Liver (tissue), 9 donors: ENCODE results near the gene IDH3A. TPM values are rescaled to one million over a fixed set of nuclear protein-coding genes. Genes with fewer than 3 reads are reported as not detected.

Source experiments
- DNase-seq: peaks from one replicate; pipeline ENCODE4 v3.0.0-alpha.2; 2017; ENCODE audit warnings: low spot score
- H3K27ac ChIP-seq, 2 donors: one replicate each; pipeline ENCODE4 v1.7.0; 2013; ENCODE audit warnings: inconsistent platforms in 2 of 2, low read length in 2 of 2, control low read depth in 1 of 2, low read depth in 1 of 2, mild to moderate bottlenecking in 1 of 2
- H3K27me3 ChIP-seq, 4 donors: one replicate each; pipeline versions ENCODE4 v1.6.1 to v1.7.0; 2013; ENCODE audit warnings: low read length in 3 of 4, inconsistent platforms in 1 of 4, mild to moderate bottlenecking in 1 of 4, moderate library complexity in 1 of 4; ENCODE audit not compliant: control insufficient read depth in 4 of 4, insufficient read depth in 4 of 4
- H3K36me3 ChIP-seq, 4 donors: one replicate each; pipeline versions ENCODE4 v1.6.1 to v1.7.0; 2013; ENCODE audit warnings: low read length in 3 of 4, mild to moderate bottlenecking in 3 of 4, low read depth in 1 of 4, moderate library complexity in 1 of 4; ENCODE audit not compliant: control insufficient read depth in 4 of 4, insufficient read depth in 3 of 4
- H3K4me1 ChIP-seq, 4 donors: one replicate each; pipeline versions ENCODE4 v1.6.1 to v1.7.0; 2013; ENCODE audit warnings: low read length in 3 of 4, mild to moderate bottlenecking in 3 of 4, moderate library complexity in 1 of 4; ENCODE audit not compliant: control insufficient read depth in 4 of 4, insufficient read depth in 4 of 4
- H3K4me3 ChIP-seq, 3 donors: one replicate each; pipeline versions ENCODE4 v1.6.1 to v1.7.0; 2013; ENCODE audit warnings: low read length in 3 of 3, control low read depth in 1 of 3, low read depth in 1 of 3, mild to moderate bottlenecking in 1 of 3
- H3K9ac ChIP-seq, 2 donors: one replicate each; pipeline ENCODE4 v1.7.0; 2013; ENCODE audit warnings: low read length in 2 of 2, mild to moderate bottlenecking in 2 of 2, moderate library complexity in 2 of 2, control low read depth in 1 of 2, low read depth in 1 of 2
- H3K9me3 ChIP-seq, 4 donors: one replicate each; pipeline versions ENCODE4 v1.6.1 to v1.7.0; 2013; ENCODE audit warnings: low read length in 3 of 4; ENCODE audit not compliant: control insufficient read depth in 4 of 4
- ATF3 ChIP-seq: IDR thresholded peaks from 2 replicates; pipeline ENCODE4 v1.6.1; 2016; ENCODE audit warnings: antibody characterized with exemption
- CTCF ChIP-seq: fragments of 150-350 bp; IDR thresholded peaks from 2 replicates; pipeline ENCODE4 v1.5.1; 2017; ENCODE audit warnings: improper control_type of control experiment, low read depth, low read length; ENCODE audit not compliant: missing input control
- EGR1 ChIP-seq, 2 donors: IDR thresholded peaks; 2 replicates each; pipeline ENCODE4 v1.6.1; 2016 to 2018; ENCODE audit warnings: antibody characterized with exemption in 2 of 2, low read depth in 2 of 2
- FOXA1 ChIP-seq: IDR thresholded peaks from 2 replicates; pipeline ENCODE4 v1.6.1; 2016; ENCODE audit warnings: antibody characterized with exemption
- FOXA2 ChIP-seq: IDR thresholded peaks from 2 replicates; pipeline ENCODE4 v1.6.1; 2016; ENCODE audit warnings: antibody characterized with exemption
- GABPA ChIP-seq, 2 donors: IDR thresholded peaks in 1 of 2; conservative IDR thresholded peaks in 1 of 2; 2 replicates each; pipeline ENCODE4 v1.6.1; 2016; ENCODE audit warnings: antibody characterized with exemption in 2 of 2, mild to moderate bottlenecking in 1 of 2, moderate library complexity in 1 of 2
- HNF4A ChIP-seq, 2 donors: conservative IDR thresholded peaks; 2 replicates each; pipeline ENCODE4 v1.6.1; 2016; ENCODE audit warnings: antibody characterized with exemption in 2 of 2, mild to moderate bottlenecking in 2 of 2
- HNF4G ChIP-seq: IDR thresholded peaks from 2 replicates; pipeline ENCODE4 v1.6.1; 2016; ENCODE audit warnings: antibody characterized with exemption
- JUND ChIP-seq, 2 donors: IDR thresholded peaks; 2 replicates each; pipeline ENCODE4 v1.6.1; 2016; ENCODE audit warnings: antibody characterized with exemption in 2 of 2
- MAX ChIP-seq: IDR thresholded peaks from 2 replicates; pipeline ENCODE4 v1.6.1; 2016; ENCODE audit warnings: antibody characterized with exemption
- NR2F2 ChIP-seq: IDR thresholded peaks from 2 replicates; pipeline ENCODE4 v1.6.1; 2016; ENCODE audit warnings: antibody characterized with exemption
- RAD21 ChIP-seq, 2 donors: IDR thresholded peaks; 2 replicates each; pipeline ENCODE4 v1.6.1; 2016; ENCODE audit warnings: antibody characterized with exemption in 2 of 2, mild to moderate bottlenecking in 2 of 2
- REST ChIP-seq: IDR thresholded peaks from 2 replicates; pipeline ENCODE4 v1.6.1; 2016; ENCODE audit warnings: antibody characterized with exemption, mild to moderate bottlenecking
- RXRA ChIP-seq, 2 donors: IDR thresholded peaks; 2 replicates each; pipeline ENCODE4 v1.6.1; 2017 to 2018; ENCODE audit warnings: antibody characterized with exemption in 2 of 2, mild to moderate bottlenecking in 1 of 2
- TAF1 ChIP-seq: conservative IDR thresholded peaks from 2 replicates; pipeline ENCODE4 v1.6.1; 2016; ENCODE audit warnings: antibody characterized with exemption, mild to moderate bottlenecking
- YY1 ChIP-seq: IDR thresholded peaks from 2 replicates; pipeline ENCODE4 v1.6.1; 2016; ENCODE audit warnings: antibody characterized with exemption, mild to moderate bottlenecking
- WGBS: extraction: QIAGEN DNeasy Blood & Tissue Kit; methylation state at CpG from one replicate; pipeline ENCODE4 v1.1.7; 2013; 5-methylcytosine and 5-hydroxymethylcytosine counted together
- polyA plus RNA-seq, 2 donors: library from polyadenylated mRNA; stranded (reverse) in 1 of 2; unstranded in 1 of 2; fragments of 200-250 nt in 1 of 2; fragments of >200 nt in 1 of 2; fragmentation: Nextera tagmentation in 1 of 2; extraction: Ambion mirVana in 1 of 2; gene quantifications; one replicate each; pipeline versions ENCODE4 v1.2.1 to v1.2.3, GENCODE V29; 2013 to 2015
- total RNA-seq, 2 donors: library from RNA; depleted of rRNA; stranded (reverse); fragments of >200 nt; gene quantifications; one replicate each; pipeline ENCODE4 v1.2.3, GENCODE V29; 2014
- donor health status: healthy.
- donor health status: healthy.
- donor health status: healthy.
- donor health status: healthy.
- donor health status: healthy.

IDH3A gene
- total and polyA plus RNA-seq, 4 donors, result 13.5 to 51.7 (median 24.0) TPM

GRCh38 chr15:78102211-78102610, 47.0 kb upstream of the IDH3A start:
- Histone ChIP-seq H3K9me3 (no peaks in the 10 kb centered on the region), H3K36me3 (no peaks in the 10 kb centered on the region), H3K27ac (no peak overlapping the region), H3K4me3 (no peak overlapping the region), H3K9ac (no peak overlapping the region), H3K27me3 (no peaks in the 10 kb centered on the region), H3K4me1 (peaks cover 0 to 3% (median 0%) of the 10 kb centered on the region in 4 donors)
- TF ChIP-seq CTCF (no peak), MAX (no peak), GABPA (IDR thresholded peaks at IDR 0.05 in 1 of 2, conservative IDR thresholded peaks at IDR 0.05 in 1 of 2) (no peak), ATF3 (no peak), HNF4A (conservative IDR thresholded peaks at IDR 0.05) (no peak), JUND (IDR thresholded peaks at IDR 0.05) (no peak), TAF1 (no peak), EGR1 (IDR thresholded peaks at IDR 0.05; ENCODE audit: low read depth in 2 of 2) (no peak), FOXA1 (no peak), RAD21 (IDR thresholded peaks at IDR 0.05) (no peak), NR2F2 (no peak), FOXA2 (no peak), YY1 (no peak), HNF4G (no peak)
- WGBS, result 85% methylated on average over 1 of the region's 1 CpG
- no peak for DNase-seq

- DNase-seq, result no peak
- 85% methylated on average over 6 of the region's 6 CpGs for WGBS
- Histone ChIP-seq H3K36me3 (no peaks in the 10 kb centered on the region), H3K4me1 (peaks cover 0 to 3% (median 0%) of the 10 kb centered on the region in 4 donors), H3K27ac (no peak overlapping the region), H3K27me3 (no peaks in the 10 kb centered on the region), H3K9me3 (no peaks in the 10 kb centered on the region), H3K9ac (no peak overlapping the region), H3K4me3 (no peak overlapping the region)
- no peak for TF ChIP-seq YY1
- TF ChIP-seq FOXA1, result no peak
- TF ChIP-seq MAX, result no peak
- TF ChIP-seq RXRA (IDR thresholded peaks at IDR 0.05), result no peak
- no peak for TF ChIP-seq NR2F2
- TF ChIP-seq REST, result no peak
Observed at GRCh38 chr15:78102741-78103140, 46.4 kb upstream of the IDH3A start.
